ENCODE data around the gene DIP2B. TPM values are rescaled to one million over a fixed set of nuclear protein-coding genes. Genes with fewer than 3 reads are reported as not detected.

Gene DIP2B
- total and polyA plus RNA-seq, 8 donors = 2.7 to 136 (median 8.9) TPM

DNA sequence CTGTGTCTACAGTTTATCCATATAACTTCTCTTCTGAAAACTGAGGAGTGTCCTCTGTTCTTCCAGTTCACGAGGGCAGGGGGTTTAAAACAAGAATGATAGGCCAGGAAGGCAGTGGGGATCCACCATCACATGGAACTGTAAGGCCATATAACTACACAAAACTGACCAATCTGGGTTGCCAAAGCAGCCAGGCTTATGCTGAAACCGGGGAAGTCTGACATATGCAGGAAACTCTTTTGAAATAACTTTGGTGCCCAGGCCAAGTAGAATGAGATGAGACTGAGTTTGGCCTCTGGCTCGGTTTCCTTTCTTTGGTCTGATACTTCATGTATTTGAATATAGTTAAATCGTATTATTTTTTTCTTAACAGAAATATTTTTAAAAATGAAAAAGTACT, 241.1 kb downstream of the DIP2B start:
- TF ChIP-seq POLR2A (IDR thresholded peaks at IDR 0.05) (no peak), POLR2AphosphoS5 (IDR thresholded peaks at IDR 0.05) (no peak), EP300 (IDR thresholded peaks at IDR 0.05) (no peak), CTCF (IDR thresholded peaks at IDR 0.05) (no peak)
- H3K4me3 ChIP-seq = no peak overlapping the region
- H3K27me3 ChIP-seq = no peaks in the 10 kb centered on the region
- intact Hi-C loops (cut with DNase I; ENCODE audit: low total_unique reads) = no loop called here
- H3K4me1 ChIP-seq = no peaks in the 10 kb centered on the region
- H3K27ac ChIP-seq = no peak overlapping the region
- WGBS, 5 donors = 68 to 88% (median 80%) methylated on average over 4 of the region's 4 CpGs
- H3K36me3 ChIP-seq = peaks cover 32 to 96% (median 87%) of the 10 kb centered on the region in 4 donors
- no peak for DNase-seq
- H3K9me3 ChIP-seq = no peaks in the 10 kb centered on the region

DNA sequence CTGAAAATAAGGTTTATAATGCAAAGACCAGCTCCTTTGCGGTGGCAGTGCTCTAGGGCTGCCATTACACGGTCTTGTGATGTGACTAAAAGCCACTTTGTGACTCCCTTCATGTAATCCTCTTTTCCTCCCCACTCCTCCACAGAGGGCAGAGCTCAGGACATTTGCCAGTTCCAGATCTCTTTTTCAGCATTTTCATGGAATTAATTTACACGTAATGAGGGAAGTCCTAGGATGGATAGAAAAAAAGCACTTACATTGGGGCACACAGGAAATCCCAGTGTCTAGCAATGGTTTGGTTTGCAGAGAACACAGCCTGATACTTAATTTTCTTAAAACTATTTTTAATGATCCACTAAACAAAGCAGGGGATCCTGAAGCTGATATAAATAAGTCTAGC, 241.6 kb downstream of the DIP2B start:
- 86 to 90% (median 87%) methylated on average over 3 of the region's 3 CpGs for WGBS, 5 donors
- TF ChIP-seq CTCF (IDR thresholded peaks at IDR 0.05) (no peak), POLR2A (IDR thresholded peaks at IDR 0.05) (no peak), POLR2AphosphoS5 (IDR thresholded peaks at IDR 0.05) (no peak), EP300 (IDR thresholded peaks at IDR 0.05) (no peak)
- Histone ChIP-seq H3K27me3 (no peaks in the 10 kb centered on the region), H3K36me3 (peaks cover 26 to 92% (median 81%) of the 10 kb centered on the region in 4 donors), H3K4me1 (no peaks in the 10 kb centered on the region), H3K27ac (no peak overlapping the region), H3K4me3 (no peak overlapping the region), H3K9me3 (no peaks in the 10 kb centered on the region)
- intact Hi-C loops (cut with DNase I; ENCODE audit: low total_unique reads) = no loop called here
- no peak for DNase-seq

DNA sequence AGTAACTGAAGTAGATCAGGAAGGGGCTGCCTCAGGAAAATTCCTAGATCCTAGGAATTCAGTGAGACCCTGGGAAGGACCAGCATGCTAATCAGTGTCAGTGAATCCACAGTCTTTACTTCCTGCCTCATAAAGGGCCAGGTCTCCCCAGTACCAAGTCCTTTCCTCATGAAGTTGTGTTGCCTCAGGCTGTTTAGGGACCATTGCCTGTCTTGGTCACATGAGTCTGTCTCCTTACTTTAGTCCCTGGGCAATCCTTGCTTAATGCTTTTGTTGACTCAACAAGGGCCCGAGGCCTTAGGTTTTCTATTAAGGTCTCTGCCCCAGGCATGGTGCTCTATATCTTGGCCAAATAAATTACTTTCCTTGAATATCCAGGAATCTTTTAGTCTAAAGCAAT, 243.0 kb downstream of the DIP2B start:
- H3K4me3 ChIP-seq = no peak overlapping the region
- H3K27ac ChIP-seq = no peak overlapping the region
- intact Hi-C loops (cut with DNase I; ENCODE audit: low total_unique reads) = no loop called here
- peaks cover 21 to 78% (median 67%) of the 10 kb centered on the region in 4 donors for H3K36me3 ChIP-seq
- TF ChIP-seq CTCF (IDR thresholded peaks at IDR 0.05) (no peak), POLR2A (IDR thresholded peaks at IDR 0.05) (no peak), POLR2AphosphoS5 (IDR thresholded peaks at IDR 0.05) (no peak), EP300 (IDR thresholded peaks at IDR 0.05) (no peak)
- no peak for DNase-seq
- H3K27me3 ChIP-seq = no peaks in the 10 kb centered on the region
- no peaks in the 10 kb centered on the region for H3K4me1 ChIP-seq
- H3K9me3 ChIP-seq = no peaks in the 10 kb centered on the region
- WGBS, 5 donors = 75 to 100% (median 86%) methylated on average over 1 of the region's 1 CpG

DNA sequence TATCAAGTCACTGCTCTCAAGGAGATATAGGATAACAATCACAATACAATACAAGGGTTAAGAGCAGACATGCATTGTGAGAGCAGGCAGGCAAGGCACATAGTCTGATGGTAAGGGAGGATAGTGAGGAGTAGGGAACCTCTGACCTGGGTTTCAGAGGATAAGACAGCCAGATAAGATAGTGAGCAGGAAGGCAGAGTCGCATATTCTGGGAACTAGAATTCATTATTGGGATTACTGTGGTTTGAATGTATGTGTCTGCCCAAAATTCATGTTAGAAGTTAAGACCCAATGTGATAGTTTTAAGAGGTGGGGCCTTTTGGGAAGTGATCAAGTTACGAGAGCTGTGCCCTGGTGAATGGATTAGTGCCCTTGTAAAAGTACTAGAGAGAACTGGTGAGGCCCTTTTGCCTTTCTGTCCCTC, 244.7 kb downstream of the DIP2B start:
- no peak overlapping the region for H3K4me3 ChIP-seq
- WGBS, 5 donors = 87 to 99% (median 96%) methylated on average over 2 of the region's 2 CpGs
- no peaks in the 10 kb centered on the region for H3K27me3 ChIP-seq
- no peak for DNase-seq
- no peak overlapping the region for H3K27ac ChIP-seq
- no peaks in the 10 kb centered on the region for H3K9me3 ChIP-seq
- H3K36me3 ChIP-seq = peaks cover 13 to 62% (median 51%) of the 10 kb centered on the region in 4 donors
- intact Hi-C loops (cut with DNase I; ENCODE audit: low total_unique reads) = no loop called here
- TF ChIP-seq EP300 (IDR thresholded peaks at IDR 0.05) (no peak), CTCF (IDR thresholded peaks at IDR 0.05) (no peak), POLR2A (IDR thresholded peaks at IDR 0.05) (no peak), POLR2AphosphoS5 (IDR thresholded peaks at IDR 0.05) (no peak)
- H3K4me1 ChIP-seq = no peaks in the 10 kb centered on the region

Data from stomach (tissue), 9 donors.